ENCODE results near the gene ADAMTSL1.
A peak's percentile ranks its signal among the peaks of the same experiment; 100 is the strongest.

The ADAMTSL1 gene

DNA sequence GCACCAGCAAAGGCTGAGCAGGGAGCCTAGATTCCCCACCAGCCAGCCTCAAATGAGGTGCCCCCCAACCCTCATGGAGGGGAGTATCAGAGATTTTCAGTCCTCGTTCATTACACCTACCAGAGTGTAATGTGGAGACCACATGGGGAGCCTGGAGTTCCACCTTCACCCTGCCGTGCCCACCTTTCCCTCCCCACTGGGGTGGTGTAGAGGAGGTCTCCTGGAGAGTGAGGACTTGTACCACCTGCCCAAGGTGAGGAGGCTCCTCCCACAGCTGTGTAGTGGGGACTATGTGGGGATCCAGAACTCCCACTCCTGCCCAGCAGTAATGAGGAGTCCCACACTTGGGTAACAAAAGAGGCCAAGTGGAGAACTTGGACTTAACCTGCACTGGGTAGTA lies 337.2 kb downstream of the ADAMTSL1 start:
- DNase-seq (ENCODE audit: low read depth) = no peak

DNA sequence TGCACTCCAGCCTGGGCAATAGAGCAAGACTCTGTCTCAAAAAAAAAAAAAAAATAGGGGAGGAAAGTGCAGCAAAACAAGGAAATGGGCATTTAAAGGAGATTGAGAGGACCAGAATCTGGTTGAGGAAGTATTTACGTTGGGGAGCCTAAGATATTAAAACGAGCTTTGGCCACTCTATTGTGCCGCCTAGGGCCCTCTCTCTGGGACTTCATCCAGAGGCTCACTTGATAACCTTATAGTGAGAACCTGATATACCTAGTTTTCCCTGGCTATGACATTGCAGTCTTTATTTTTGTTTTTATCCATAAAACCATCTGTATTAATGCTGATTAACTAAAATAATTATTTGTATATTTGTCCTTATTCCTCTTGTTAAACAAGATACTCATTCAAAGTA lies 345.5 kb downstream of the ADAMTSL1 start:
- no peak for DNase-seq (ENCODE audit: low read depth)

DNA sequence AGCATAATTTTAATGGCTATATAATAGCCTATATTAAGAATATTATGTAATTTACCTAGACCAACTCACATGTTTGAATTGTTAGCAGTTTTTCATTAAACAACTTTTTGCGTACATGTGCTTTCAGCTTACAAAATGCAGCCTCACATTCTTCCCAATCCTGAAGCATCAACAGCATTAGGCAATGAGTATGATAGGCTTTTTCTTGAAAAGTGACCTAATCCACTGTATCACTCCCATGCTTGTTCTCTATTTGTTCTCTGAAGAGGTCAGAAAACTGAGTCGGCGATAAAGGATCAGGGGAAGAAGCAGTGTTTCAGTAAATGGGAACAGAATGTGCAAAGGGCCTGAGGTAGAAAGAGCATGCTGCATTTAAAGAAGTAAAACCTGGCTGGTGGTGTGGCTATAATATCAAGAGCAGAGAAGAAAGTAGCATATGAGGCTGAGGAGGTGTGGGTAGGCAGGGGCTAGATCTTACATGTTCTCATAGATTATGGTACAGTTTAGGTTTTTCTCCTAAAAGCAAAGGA lies 346.7 kb downstream of the ADAMTSL1 start:
- DNase-seq (ENCODE audit: low read depth) = peak; percentile 52

DNA sequence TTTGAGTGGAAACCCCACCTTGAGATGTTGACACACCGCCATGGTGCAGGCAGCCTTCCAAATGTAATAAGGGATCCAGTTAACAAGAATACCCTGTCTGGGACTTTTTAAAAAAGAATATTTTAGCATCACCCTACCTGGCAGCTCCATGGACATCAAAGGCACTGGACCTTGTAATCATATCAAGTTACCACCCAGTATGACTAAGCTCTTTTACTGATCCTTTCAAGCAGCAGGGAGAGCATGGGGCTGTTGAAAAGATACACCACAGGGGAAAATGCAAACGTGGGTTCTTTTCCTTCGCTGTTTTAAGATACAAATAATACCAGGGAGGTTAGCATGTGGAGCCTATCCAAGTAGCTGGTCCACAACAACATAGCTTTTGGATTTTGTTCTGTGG lies 347.8 kb downstream of the ADAMTSL1 start:
- DNase-seq (ENCODE audit: low read depth) = peak; percentile 12

DNA sequence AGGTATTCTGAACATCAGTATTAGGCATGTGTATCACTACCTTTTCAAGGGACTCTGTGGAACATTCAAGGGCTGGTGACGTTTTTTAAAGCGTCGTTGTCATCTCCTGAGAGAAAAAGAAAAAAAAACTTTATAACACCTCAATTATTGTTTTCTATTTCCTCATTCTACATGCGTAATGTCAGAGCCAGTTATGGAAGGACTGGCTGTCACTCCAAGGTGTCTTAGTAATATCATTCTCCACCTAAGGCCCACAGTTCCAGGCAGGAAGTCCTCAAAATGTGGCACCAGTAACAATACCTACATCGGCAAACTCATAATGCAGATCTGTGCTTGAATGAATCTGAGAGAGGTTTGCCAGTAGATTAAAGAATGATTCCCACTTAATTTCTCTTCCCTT lies 348.9 kb downstream of the ADAMTSL1 start:
- DNase-seq (ENCODE audit: low read depth) = no peak

DNA sequence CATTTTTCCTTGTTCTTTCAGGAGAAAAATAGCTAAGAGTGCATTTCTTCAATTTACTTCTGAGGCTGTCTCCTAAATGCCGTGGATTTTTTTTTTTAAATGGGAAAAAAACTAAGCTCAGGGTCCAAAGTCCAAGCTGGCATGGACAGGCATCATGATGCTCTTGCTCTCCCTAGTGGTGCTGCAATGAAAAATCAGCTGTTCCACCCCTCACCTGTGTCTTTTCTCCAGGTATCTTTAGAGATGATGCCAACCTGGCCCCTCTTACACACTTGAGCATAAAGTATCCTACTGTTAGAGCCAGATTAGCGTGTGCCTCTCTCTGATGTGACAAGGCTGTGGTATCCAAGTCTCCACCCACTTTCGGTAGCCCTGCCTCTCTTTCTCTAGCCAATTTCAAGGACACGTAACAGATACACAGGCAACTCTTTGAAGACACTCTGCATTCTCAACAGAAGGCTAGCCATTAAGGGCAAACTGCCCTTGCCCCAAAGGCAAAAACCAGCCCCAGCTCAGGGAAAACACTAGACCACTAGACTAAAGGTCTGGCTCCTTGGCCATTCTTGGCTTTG lies 350.2 kb downstream of the ADAMTSL1 start:
- DNase-seq (ENCODE audit: low read depth) = peak; percentile 38

DNA sequence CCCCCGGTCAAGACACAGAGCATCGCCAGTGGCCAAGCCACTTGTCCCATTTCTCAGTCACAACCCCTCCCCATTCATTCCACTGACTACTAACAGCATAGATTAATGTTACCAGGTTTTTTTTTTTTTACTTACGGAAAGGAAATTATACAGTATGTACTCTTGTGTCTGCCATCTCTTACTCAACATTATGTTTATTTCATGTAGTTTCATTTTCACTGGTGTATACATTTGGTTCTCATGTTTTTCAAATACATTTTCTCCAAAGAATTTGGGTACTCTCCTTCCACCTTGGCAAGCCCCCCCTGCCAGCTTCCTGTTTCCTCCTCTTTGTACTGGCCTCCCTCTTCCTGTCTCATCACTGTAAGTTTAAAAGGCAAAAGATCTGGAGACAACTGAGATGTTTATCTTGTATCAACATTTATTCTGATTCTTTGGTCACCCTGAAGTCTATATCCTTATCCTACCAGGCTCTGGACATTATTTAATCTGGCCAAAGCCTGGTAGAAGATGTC lies 351.8 kb downstream of the ADAMTSL1 start:
- no peak for DNase-seq (ENCODE audit: low read depth)

DNA sequence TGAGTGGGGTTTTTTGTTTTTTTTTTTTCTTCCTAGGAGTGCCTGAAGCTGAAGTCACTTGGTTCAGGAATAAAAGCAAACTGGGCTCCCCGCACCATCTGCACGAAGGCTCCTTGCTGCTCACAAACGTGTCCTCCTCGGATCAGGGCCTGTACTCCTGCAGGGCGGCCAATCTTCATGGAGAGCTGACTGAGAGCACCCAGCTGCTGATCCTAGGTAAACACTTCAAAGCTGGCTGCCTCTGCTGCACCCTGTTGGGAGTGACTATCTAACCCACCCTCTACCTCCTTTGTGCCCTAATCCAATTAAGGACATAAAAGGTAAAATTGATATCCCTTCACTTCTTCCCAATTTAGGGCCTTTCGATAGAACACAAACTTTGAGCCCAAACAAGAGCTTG lies 352.3 kb downstream of the ADAMTSL1 start:
- no peak for DNase-seq (ENCODE audit: low read depth)

DNA sequence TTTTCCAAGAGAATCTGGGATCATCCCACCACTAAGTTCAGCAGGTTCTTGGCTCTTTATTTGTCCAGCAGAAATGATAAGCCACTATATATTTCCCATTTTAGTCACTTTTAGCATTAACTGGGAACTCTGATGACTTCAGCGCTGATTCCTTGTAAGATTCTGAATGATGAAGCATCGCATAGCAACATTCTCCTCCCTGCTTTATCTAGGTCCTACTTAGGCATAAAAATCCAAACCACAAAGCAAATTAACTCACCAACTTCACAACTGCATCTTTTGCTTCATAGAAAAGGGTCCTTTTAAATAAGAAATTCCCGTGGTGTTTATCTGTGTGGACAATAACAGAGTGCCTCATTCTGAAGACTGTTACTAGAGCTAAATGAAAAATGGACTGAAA lies 355.1 kb downstream of the ADAMTSL1 start:
- DNase-seq (ENCODE audit: low read depth) = peak; percentile 21

DNA sequence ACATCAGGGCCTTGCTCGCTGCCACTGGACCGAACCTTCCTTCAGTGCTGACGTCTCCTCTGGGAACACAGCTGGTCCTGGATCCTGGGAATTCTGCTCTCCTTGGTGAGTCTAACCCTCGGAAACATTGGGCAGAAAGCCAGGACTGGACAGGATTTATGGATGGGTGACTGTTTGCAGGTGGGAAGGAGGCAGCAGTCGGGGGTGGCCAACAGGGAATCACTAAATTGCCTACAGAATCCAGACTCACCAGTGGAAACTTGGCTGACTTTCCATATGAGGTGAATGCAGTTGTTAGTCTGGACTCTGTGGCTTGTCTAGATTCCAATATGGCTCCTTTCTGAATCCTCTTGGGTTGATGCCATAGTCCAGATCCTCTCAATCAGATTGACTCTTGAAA lies 355.9 kb downstream of the ADAMTSL1 start:
- no peak for DNase-seq (ENCODE audit: low read depth)

DNA sequence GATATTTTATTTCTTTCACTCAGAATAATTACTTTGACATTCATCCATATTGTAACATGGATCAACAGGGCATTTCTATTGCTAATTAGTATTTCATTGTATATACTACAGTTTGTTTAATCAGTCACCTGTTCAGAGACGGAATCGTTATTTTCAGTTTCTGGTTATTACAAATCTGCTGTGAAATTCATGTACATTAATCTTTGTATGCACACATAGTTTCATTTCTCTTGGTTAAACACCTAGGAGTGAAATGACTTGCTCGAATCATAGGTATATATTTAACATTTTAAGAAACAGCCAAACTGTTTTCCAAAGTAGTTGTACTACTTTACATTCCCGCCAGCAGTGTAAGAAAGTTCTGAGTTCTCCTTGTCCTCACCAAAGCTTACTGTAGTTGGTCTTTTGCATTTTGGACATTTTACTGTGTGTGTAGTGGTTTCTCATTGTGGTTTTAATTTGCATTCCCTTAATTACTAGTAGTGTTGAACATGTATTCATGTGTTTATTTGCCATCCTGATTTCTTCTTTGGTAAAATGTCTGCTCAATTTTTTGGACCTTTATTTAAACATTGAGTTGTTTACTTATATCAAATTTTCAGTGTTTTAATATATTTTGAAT lies 360.9 kb downstream of the ADAMTSL1 start:
- no peak for DNase-seq (ENCODE audit: low read depth)

DNA sequence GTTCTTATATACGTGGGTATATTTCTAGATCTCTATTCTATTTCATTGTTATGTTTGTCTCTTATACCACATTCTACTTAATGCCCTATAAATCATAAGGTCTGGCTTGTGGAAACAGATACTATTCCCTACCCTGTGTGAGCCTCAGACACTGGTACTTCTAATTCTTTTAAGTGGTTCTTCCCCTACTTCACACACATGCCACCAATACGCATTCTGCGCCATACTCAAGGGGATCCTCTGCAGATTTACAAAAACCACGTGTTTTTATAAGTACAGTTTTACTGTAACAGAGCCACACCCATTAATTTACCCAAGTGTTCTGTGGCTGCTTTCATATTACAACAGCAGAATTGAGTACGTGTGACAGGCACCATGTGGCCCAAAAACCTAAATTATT lies 363.4 kb downstream of the ADAMTSL1 start:
- no peak for DNase-seq (ENCODE audit: low read depth)

DNA sequence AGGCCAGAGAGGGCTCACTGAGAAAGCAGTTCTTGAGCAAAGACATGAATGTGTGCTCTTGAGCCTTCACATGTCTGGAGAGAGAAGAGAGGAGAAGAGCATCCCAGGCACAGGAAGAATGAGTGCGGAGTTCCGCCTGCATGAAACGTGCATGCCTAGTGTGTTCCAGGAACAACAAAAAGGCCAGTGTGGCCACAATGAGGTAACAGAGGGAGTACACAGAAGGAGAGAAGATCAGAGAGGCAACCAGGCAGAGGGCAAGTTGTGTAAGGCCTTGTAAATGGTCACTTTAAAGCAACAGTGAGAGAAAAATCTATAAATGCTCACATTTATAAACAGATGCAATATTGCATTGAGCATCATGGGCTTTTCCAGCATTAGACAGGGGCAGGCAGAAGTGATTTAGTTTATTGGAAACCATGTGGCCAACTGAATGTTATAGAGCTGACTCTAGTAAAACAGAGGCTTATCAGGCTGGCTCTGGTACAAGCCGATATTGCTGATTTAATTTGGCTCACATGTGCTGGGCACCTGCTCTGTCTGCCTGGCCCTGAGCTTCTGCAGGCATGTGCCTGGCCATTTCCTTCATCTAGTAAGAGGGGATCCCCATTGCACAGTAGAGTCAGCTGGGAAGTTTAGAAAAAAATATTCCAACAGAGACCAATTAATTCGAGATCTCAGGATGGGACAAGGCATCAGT lies 373.8 kb downstream of the ADAMTSL1 start:
- no peak for DNase-seq (ENCODE audit: low read depth)

DNA sequence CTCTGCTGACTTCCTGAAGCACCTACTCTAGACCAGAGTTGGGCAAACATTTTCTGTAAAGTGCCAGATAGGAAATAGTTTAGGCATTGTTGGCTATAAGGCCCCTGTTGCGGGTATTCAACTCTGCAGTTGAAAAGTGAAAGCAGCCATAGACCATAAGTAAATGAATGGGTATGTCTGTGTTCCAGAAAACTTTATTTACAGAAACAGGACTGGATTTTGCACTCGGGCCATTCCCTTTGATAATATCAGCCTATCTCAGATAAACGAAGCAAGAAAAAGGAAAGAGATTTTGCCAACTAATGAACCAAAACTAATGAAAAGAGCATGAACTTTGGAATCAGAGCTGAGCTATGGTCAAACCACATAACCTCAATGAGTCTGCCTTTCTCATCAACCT lies 374.7 kb downstream of the ADAMTSL1 start:
- no peak for DNase-seq (ENCODE audit: low read depth)

DNA sequence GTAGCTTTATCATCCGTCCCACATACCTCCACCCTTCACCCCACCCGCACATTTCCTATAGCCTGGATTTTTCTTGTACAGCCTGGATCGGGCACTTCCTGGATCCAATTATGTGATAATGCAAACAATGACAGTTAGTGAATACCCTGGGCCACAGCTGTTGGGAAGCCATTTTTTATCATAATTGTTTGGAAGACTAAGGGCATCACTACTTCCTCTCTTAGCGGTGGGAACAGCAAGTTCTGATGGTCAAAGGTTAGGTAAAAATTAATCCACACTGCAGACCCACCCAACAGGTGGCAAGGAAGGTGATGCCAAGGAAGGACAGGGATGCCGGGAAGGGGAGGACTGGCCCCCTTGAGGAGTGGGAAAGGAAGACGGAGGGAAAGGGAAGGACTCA lies 375.3 kb downstream of the ADAMTSL1 start:
- DNase-seq (ENCODE audit: low read depth) = no peak

DNA sequence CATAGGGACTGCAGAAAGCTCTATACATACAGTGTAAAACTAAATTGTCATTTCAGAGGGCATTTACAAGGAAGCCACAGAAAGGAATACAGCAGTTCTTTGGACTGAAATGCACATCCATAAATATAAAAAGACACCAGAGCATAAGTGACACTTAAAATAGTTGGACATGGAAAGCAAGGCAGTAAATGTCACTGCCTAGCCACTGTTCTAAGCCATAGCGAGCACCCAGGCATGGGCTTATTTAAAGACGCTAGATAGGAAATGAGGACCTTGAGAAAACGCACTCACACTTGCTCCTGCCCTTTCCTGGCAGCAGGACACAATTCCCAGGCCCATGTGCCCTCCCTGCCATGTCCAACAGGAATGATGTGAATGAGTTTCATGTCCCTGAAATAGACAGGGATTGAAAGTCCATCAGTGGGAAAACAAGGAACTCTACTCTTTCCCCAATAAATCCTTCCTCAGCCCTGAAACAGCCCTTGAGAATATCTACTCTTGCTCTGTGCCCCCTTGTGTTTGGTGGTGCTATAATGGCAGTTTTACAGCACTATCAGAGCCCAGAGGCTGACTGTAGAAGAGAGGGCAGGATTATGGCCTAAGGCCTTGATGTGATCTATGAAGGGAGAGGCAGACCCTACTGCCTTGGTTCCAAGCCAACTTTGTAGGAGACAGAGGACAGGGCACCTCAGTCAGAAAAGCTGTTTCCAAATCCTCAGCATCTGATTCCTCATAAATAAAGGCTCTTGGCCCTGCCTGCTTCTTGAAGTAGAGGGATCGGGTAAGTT lies 376.1 kb downstream of the ADAMTSL1 start:
- no peak for DNase-seq (ENCODE audit: low read depth)

DNA sequence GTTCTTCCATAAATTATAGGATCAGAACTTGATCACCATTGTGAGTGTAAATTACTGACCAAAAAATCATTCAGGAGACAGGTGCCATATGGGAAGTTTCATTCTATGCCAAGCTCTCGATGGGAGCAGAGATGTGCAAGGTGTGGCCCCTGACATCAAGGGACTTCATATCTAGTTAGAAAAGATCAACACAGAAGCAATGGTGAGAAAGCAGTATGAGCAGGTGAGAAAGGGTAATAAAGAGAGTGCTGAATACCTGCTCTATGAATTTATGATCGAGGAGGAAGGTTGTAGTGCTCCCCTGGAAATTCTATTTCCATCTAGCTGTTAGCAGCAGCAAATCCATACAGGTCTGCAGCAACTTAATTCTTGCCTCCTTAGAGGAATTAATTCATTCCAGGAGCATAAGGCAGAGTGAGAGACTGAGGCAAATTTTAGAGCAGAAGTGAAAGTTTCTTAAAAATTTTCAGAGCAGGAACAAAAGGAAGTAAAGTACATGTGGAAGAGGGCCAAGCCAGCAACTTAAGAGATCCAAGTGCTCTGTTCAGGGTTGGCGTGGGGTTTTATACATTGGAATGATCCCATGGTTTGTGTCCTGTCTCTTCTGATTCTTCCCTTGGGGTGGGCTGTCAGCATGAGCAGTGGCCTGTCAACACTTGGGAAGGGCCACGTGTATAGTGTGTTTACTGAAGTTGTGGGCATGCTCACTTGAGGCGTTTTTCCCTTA lies 377.3 kb downstream of the ADAMTSL1 start:
- DNase-seq (ENCODE audit: low read depth) = no peak

DNA sequence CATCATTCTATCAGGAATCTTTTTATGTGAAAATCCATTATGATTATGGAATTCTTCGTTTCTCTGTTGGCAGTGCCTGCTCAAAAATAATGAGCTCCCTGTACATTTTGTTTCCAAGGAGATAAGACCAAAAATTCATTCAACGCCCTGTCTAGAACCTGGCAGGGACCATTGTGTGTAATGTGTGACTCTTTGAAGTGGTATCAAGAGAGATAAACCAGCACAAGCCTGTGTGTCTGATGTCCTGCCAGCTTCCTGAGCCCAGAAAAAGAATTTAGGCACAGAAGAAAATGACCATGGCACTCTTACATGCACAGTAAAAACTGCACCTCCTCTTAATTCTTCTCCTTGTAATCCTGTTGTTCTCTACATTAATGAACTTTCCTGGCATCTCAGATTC lies 381.7 kb downstream of the ADAMTSL1 start:
- DNase-seq (ENCODE audit: low read depth) = no peak

DNA sequence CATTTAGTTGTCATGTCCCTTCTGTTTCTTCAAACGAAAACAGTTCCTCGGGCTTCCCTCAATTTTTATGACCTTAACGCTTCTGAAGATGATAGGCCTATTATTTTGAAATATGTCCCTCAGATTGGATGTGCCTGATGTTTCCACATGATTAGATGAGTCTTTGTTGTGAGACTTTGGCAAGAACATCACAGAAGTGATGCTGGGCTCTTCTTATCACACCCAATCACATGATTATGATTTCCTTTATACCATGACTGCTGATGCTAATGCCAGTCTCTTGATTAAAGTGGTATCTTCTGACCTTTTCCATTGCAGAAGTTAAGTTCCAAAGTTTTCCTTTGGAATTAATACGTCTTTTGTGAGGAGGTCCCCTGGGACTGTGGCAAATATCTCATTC lies 383.4 kb downstream of the ADAMTSL1 start:
- DNase-seq (ENCODE audit: low read depth) = no peak

DNA sequence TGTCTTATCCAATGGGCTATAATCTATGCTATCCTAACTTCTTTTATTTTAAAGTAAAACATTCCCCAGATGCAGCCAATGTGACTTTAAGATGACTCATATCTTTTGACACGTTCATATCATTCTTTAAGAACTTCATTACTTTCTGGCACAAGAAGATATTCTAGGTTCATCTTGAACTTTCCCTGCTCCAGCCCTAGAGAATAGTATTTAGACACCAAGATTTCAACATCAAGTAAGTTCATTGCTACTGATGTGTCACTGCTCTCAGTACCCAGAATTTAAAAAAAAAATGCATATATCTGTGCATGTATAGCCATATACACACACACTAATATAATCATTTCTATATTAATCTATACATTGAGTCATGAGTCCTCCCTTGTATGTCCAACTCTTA lies 383.8 kb downstream of the ADAMTSL1 start:
- peak; percentile 40 for DNase-seq (ENCODE audit: low read depth)

DNA sequence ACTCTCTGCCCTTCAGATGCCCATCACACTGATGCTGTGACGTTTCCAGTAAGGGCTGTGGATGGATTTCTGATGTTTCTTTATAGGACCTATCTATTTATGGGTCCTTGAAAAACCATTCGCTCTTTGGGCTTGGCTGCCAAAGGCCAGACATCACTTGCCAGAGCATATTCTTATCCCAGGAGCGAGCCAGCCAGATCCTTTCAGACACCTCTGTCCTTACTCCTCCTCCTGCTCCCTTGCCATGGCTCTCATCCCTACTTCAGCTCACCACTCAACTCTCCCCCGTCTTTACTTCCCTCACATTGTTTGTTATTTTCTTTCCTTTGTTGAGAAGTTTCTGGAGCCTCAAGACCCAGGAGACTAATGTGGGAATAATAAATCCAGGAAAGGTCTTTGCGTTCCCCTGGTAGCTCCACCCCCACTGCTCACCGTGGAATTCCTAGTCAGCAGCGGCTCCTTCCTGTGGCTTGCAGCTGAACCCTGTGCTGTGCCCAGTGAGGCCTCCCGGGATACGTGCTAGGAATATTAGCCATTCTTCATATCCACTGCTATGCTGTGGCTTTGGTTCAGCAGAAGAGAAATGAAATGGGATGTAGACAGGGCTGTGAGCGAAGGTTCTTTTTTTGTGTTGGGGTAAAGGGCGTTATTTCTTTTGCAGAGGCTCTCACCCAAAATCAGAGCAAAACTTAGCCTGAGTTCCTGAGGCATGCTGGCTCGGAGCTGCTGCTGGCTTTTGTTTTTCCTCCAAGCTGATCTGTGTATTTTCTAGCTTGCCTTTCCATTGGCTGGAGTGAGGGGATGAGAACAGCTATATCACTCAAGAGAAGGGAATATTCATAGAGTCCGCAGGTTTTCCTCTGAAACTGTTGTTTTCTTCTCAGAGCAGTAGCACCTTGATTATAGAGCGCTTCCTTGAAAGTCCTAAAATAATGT lies 387.9 kb downstream of the ADAMTSL1 start:
- DNase-seq (ENCODE audit: low read depth) = peak; percentile 52

All from amniotic epithelial cell (primary cell).